ENCODE measurements around the gene SLC39A12.

SLC39A12 gene

GRCh38 chr10:18079665-18080295 is 128.1 kb downstream of the SLC39A12 start:
- H3K36me3 ChIP-seq (ENCODE audit: control insufficient read depth, insufficient read depth, low read length): no peaks in the 10 kb centered on the region
- H3K27ac ChIP-seq (ENCODE audit: low read depth, low read length): no peak overlapping the region
- no peaks in the 10 kb centered on the region for H3K4me1 ChIP-seq (ENCODE audit: control insufficient read depth, insufficient read depth, low read length)
- H3K9ac ChIP-seq (ENCODE audit: low read length): no peak overlapping the region
- no peaks in the 10 kb centered on the region for H3K27me3 ChIP-seq (ENCODE audit: control insufficient read depth, insufficient read depth, low read length)
- no peak overlapping the region for H3K4me3 ChIP-seq (ENCODE audit: low read length)

GRCh38 chr10:18082381-18082780 is 130.7 kb downstream of the SLC39A12 start:
- H3K4me1 ChIP-seq (ENCODE audit: control insufficient read depth, insufficient read depth, low read length): peaks cover 6% of the 10 kb centered on the region
- H3K27me3 ChIP-seq (ENCODE audit: control insufficient read depth, insufficient read depth, low read length): no peaks in the 10 kb centered on the region
- H3K36me3 ChIP-seq (ENCODE audit: control insufficient read depth, insufficient read depth, low read length): no peaks in the 10 kb centered on the region
- H3K27ac ChIP-seq (ENCODE audit: low read depth, low read length): no peak overlapping the region
- H3K4me3 ChIP-seq (ENCODE audit: low read length): no peak overlapping the region
- no peak overlapping the region for H3K9ac ChIP-seq (ENCODE audit: low read length)

- no peak overlapping the region for H3K9ac ChIP-seq (ENCODE audit: low read length)
- H3K4me3 ChIP-seq (ENCODE audit: low read length): no peak overlapping the region
- H3K4me1 ChIP-seq (ENCODE audit: control insufficient read depth, insufficient read depth, low read length): peaks cover 6% of the 10 kb centered on the region
- H3K36me3 ChIP-seq (ENCODE audit: control insufficient read depth, insufficient read depth, low read length): no peaks in the 10 kb centered on the region
- no peaks in the 10 kb centered on the region for H3K27me3 ChIP-seq (ENCODE audit: control insufficient read depth, insufficient read depth, low read length)
- H3K27ac ChIP-seq (ENCODE audit: low read depth, low read length): no peak overlapping the region
These were observed 134.1 kb downstream of the SLC39A12 start for GRCh38 chr10:18085855-18086254.

- Histone ChIP-seq H3K9ac (ENCODE audit: low read length) (no peak overlapping the region), H3K27ac (ENCODE audit: low read depth, low read length) (no peak overlapping the region), H3K4me1 (ENCODE audit: control insufficient read depth, insufficient read depth, low read length) (peaks cover 6% of the 10 kb centered on the region), H3K27me3 (ENCODE audit: control insufficient read depth, insufficient read depth, low read length) (no peaks in the 10 kb centered on the region), H3K4me3 (ENCODE audit: low read length) (no peak overlapping the region), H3K36me3 (ENCODE audit: control insufficient read depth, insufficient read depth, low read length) (no peaks in the 10 kb centered on the region)
These were observed 135.0 kb downstream of the SLC39A12 start for GRCh38 chr10:18086746-18087145.

GRCh38 chr10:18087355-18087754 is 135.6 kb downstream of the SLC39A12 start:
- Histone ChIP-seq H3K4me3 (ENCODE audit: low read length) (no peak overlapping the region), H3K36me3 (ENCODE audit: control insufficient read depth, insufficient read depth, low read length) (no peaks in the 10 kb centered on the region), H3K27me3 (ENCODE audit: control insufficient read depth, insufficient read depth, low read length) (no peaks in the 10 kb centered on the region), H3K27ac (ENCODE audit: low read depth, low read length) (no peak overlapping the region), H3K9ac (ENCODE audit: low read length) (no peak overlapping the region), H3K4me1 (ENCODE audit: control insufficient read depth, insufficient read depth, low read length) (peaks cover 6% of the 10 kb centered on the region)
